Brain microvascular endothelial cell (primary cell): ENCODE measurements around the gene COBLL1.
"Not testable (repeated sequence)": the region's sequence is repeated elsewhere in the genome, so short reads cannot be mapped to it uniquely, and the experiment has no call there.

Experiments used
- DNase-seq: peaks from one replicate; pipeline ENCODE4 v3.0.0-alpha.2; 2020
- H3K27ac ChIP-seq: fragments of 250-450 bp; sonication (Bioruptor Pico); 2 replicates; pipeline ENCODE4 v1.5.1; 2020; ENCODE audit warnings: mild to moderate bottlenecking, moderate library complexity
- H3K27me3 ChIP-seq: fragments of 250-450 bp; sonication (Bioruptor Pico); replicated peaks from 2 replicates; pipeline ENCODE4 v1.5.1; 2020; ENCODE audit warnings: mild to moderate bottlenecking
- H3K36me3 ChIP-seq: fragments of 250-450 bp; sonication (Bioruptor Pico); replicated peaks from 2 replicates; pipeline ENCODE4 v1.5.1; 2020; ENCODE audit warnings: mild to moderate bottlenecking
- H3K4me3 ChIP-seq: 2 replicates; pipeline ENCODE4 v1.5.1; 2011; ENCODE audit warnings: low read depth, mild to moderate bottlenecking, control low read depth, low read length, moderate library complexity
- in situ Hi-C: cut with HindIII; loops from 2 replicates; pipeline ENCODE4 v1.10.0; 2017; ENCODE audit warnings: low sequenced_read_pairs, low pct_ligation_motif_present
- TF ChIP-seq, protein P1 (sequence below): IDR thresholded peaks from 2 replicates; pipeline ENCODE4 v1.5.1; 2011; ENCODE audit warnings: low read depth, mild to moderate bottlenecking, moderate library complexity, low read length, control low read depth, inconsistent platforms; ENCODE audit errors: missing control alignments

Gene COBLL1

DNA sequence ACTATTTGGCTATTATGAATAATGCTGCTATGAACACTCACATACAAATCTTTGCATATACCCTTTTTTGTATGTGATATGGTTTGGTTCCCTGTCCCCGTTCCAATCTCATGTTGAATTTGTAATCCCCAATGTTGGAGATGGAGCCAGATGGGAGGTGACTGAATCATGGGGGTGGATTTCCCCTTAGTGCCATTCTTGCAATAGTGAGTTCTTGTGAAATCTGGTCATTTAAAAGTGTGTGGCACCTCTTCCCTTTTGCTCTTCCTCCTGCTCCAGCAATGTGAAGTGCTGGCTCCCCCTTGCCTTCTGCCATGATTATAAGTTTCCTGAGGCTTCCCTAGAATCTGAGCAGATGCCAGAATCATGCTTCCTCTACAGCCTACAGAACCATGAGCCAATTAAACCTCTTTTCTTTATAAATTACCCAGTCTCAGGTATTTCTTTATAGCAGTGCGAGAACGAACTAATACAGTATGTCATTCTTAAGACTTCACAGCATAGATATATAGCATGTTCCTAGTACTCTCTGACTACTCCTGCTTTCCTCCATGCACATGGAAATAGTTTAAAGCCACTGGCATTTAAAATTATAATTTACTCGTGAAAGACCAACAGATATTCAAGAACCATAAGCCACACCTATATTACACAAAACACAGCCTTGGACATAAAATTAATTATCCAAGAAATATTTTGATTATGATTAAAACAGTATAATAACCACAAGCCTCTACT lies 75.2 kb downstream of the COBLL1 start:
- in situ Hi-C loops: no loop called here
- H3K27ac ChIP-seq: no peak overlapping the region
- H3K27me3 ChIP-seq: no peaks in the 10 kb centered on the region
- no peak overlapping the region for H3K4me3 ChIP-seq
- DNase-seq: no peak
- TF ChIP-seq, protein P1, sequence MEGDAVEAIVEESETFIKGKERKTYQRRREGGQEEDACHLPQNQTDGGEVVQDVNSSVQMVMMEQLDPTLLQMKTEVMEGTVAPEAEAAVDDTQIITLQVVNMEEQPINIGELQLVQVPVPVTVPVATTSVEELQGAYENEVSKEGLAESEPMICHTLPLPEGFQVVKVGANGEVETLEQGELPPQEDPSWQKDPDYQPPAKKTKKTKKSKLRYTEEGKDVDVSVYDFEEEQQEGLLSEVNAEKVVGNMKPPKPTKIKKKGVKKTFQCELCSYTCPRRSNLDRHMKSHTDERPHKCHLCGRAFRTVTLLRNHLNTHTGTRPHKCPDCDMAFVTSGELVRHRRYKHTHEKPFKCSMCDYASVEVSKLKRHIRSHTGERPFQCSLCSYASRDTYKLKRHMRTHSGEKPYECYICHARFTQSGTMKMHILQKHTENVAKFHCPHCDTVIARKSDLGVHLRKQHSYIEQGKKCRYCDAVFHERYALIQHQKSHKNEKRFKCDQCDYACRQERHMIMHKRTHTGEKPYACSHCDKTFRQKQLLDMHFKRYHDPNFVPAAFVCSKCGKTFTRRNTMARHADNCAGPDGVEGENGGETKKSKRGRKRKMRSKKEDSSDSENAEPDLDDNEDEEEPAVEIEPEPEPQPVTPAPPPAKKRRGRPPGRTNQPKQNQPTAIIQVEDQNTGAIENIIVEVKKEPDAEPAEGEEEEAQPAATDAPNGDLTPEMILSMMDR: no peak
- H3K36me3 ChIP-seq: no peaks in the 10 kb centered on the region

DNA sequence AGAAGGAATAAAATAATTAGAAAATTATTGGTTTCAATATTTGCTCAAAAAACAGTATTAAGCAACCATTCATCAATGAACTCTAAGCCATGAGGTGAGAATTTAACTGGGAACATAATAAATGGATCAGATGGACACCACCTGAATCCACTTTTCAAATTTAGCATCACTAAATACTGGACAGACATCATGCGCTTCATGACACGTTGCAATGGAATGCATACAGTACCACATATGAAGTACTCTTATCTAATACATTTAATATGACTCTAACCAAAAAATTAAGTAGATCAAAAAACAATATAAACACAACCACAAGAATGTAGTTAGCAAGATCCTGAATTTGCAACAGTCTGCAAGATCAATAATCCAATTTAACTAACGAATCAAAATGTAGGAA lies 76.6 kb downstream of the COBLL1 start:
- TF ChIP-seq, protein P1: no peak
- peak; percentile 66 for DNase-seq
- H3K4me3 ChIP-seq: no peak overlapping the region
- in situ Hi-C loops: no loop called here
- no peaks in the 10 kb centered on the region for H3K36me3 ChIP-seq
- no peaks in the 10 kb centered on the region for H3K27me3 ChIP-seq
- H3K27ac ChIP-seq: no peak overlapping the region

DNA sequence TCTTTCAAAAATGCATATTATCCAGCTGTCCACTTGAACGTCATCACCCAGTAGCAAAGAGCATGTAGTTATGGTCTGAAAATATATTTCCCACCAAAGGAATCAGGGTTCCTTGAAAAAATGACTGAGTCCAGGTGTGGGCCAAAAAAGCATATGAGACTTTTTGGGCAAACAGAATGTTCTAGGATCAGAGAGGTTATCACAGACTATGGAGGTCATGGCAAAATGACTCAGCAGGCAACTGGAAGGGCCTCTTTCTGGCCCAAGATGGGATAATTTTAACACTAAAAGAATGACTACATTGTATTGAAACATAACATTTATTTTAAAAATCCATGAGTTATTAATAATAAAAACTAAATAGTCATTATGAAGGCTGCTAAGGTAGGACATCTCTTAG lies 77.1 kb downstream of the COBLL1 start:
- no peak for DNase-seq
- no peaks in the 10 kb centered on the region for H3K27me3 ChIP-seq
- H3K27ac ChIP-seq: no peak overlapping the region
- in situ Hi-C loops: no loop called here
- TF ChIP-seq, protein P1: no peak
- no peaks in the 10 kb centered on the region for H3K36me3 ChIP-seq
- no peak overlapping the region for H3K4me3 ChIP-seq

DNA sequence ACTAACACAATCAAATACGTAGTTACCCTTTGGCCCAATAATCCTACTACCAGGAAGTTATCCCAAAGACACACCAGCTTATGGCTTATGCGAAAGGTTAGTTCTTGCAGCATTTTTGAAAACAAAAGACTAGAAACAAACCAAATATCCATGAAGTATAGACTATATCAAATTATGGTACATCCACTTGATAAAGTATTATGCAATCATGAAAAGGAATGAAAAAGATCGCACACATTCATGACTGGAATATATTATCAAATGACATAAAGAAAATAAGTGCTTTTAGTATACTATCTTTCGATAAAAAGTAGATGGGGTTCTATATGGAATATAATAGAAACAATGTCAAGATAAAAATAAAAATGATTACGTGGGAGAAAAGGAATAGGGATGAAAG lies 78.2 kb downstream of the COBLL1 start:
- Histone ChIP-seq H3K27me3 (no peaks in the 10 kb centered on the region), H3K36me3 (no peaks in the 10 kb centered on the region), H3K4me3 (no peak overlapping the region), H3K27ac (no peak overlapping the region)
- in situ Hi-C loops: no loop called here
- DNase-seq: no peak
- TF ChIP-seq, protein P1: no peak

DNA sequence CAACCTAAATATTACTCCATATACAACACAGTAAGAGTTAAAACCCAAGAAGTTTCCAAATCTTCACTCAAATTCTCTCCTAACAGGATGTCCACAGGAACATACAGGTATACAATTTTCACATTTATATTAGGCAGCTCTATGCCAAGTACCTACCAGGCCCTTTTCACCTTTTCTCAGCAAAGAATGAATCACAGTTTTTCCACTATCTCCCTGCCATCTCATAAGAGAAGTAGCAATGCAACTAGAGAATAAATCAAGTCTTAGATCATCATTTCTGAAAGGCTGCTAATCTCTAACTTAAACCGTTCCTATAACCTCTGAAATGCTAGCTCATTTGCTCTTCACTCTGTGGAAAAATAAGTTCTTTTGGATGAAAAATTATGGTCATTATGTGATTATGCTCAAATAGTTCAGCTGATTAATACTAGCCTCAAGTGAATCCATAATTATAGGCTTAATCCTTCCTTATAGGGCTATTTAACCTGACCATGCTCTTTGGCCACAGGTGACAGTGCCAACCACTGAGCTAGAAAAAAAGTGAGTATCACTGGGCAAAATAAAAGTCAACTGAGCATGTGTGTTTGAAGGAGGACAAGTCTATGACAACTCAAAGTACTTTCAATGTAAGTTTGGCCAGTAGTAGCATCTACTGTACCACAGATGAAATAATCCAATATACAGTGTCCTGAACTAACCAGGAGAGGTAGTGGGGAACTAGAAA lies 79.7 kb downstream of the COBLL1 start:
- H3K27me3 ChIP-seq: no peaks in the 10 kb centered on the region
- no peak overlapping the region for H3K4me3 ChIP-seq
- DNase-seq: no peak
- in situ Hi-C loops: no loop called here
- no peaks in the 10 kb centered on the region for H3K36me3 ChIP-seq
- no peak overlapping the region for H3K27ac ChIP-seq
- TF ChIP-seq, protein P1: no peak

DNA sequence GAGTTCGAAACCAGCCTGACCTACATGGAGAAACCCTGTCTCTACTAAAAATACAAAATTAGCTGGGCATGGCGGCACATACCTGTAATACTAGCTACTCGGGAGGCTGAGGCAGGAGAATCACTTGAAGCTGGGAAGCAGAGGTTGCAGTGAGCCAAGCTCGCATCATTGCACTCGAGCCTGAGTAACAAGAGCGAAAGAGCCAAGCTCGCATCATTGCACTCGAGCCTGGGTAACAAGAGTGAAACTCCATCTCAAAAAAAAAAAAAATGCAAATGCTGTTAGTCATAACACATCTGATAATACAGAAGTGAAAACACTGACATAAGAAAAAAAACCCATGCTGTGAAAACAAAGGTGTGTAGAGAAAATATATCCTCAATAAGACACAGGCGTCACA lies 80.4 kb downstream of the COBLL1 start:
- H3K27me3 ChIP-seq, H3K36me3 ChIP-seq, in situ Hi-C loops, H3K4me3 ChIP-seq, H3K27ac ChIP-seq: not testable (repeated sequence)
- peak; percentile 32 for DNase-seq
